BLaER1 treated with 17β-estradiol and CSF1 and Interleukin-3, amounts not matched to agents 10 nM and 100 nM (cell line): Measurements from ENCODE around the gene NEK8.

ENCODE experiments used
- H3K27ac ChIP-seq, 11 experiments: shearing (Covaris generic); formaldehyde crosslinking; 2 replicates each; pipeline ENCODE4 v1.8.1; 2022
- H3K27me3 ChIP-seq, 11 experiments: shearing (Covaris generic); formaldehyde crosslinking; 2 replicates each; pipeline ENCODE4 v1.8.1; 2022
- H3K36me3 ChIP-seq, 11 experiments: shearing (Covaris generic); formaldehyde crosslinking; 2 replicates each; pipeline ENCODE4 v1.8.1; 2022
- H3K4me1 ChIP-seq, 10 experiments: shearing (Covaris generic); formaldehyde crosslinking; 2 replicates each; pipeline ENCODE4 v1.8.1; 2022
- H3K4me2 ChIP-seq, 11 experiments: shearing (Covaris generic); formaldehyde crosslinking; 2 replicates each; pipeline ENCODE4 v1.8.1; 2022
- H3K4me3 ChIP-seq, 10 experiments: shearing (Covaris generic); formaldehyde crosslinking; 2 replicates each; pipeline ENCODE4 v1.8.1; 2022
- H3K9ac ChIP-seq, 11 experiments: shearing (Covaris generic); formaldehyde crosslinking; 2 replicates each; pipeline ENCODE4 v1.8.1; 2022
- H3K9me3 ChIP-seq, 11 experiments: shearing (Covaris generic); formaldehyde crosslinking; replicated peaks in 1 of 11; 2 replicates each; pipeline ENCODE4 v1.8.1; 2022
- H4K20me1 ChIP-seq, 11 experiments: shearing (Covaris generic); formaldehyde crosslinking; 2 replicates each; pipeline ENCODE4 v1.8.1; 2022
- Cebpa-rat ChIP-seq, 11 experiments: shearing (Covaris generic); IDR thresholded peaks; 2 replicates each; pipeline ENCODE4 v1.8.1; 2022

The NEK8 gene

GRCh38 chr17:28705074-28705659, 23.4 kb upstream of the NEK8 start:
- Histone ChIP-seq H3K4me1 (peaks cover 7 to 24% (median 13%) of the 10 kb centered on the region in 10 experiments), H3K9ac (peak overlapping the region in 5 of 11 experiments; percentile 8 to 52 (median 38); a peak in 5 of 22 replicates), H3K4me3 (no peak overlapping the region), H3K27ac (peak overlapping the region in 2 of 11 experiments; percentile 20 to 42; a peak in 3 of 22 replicates), H4K20me1 (peaks cover 0 to 64% (median 16%) of the 10 kb centered on the region in 11 experiments; a peak in 14 of 22 replicates), H3K4me2 (0 out of 22 replicates have a peak overlapping the region, but pooled peaks of 1 of the 11 experiments have one; percentile 12), H3K27me3 (no peaks in the 10 kb centered on the region), H3K36me3 (peaks cover 46 to 63% (median 56%) of the 10 kb centered on the region in 11 experiments), H3K9me3 (no peaks in the 10 kb centered on the region)
- no peak for TF ChIP-seq Cebpa-rat (IDR thresholded peaks at IDR 0.05)

GRCh38 chr17:28705728-28706334, 22.8 kb upstream of the NEK8 start:
- H3K9me3 ChIP-seq = no peaks in the 10 kb centered on the region
- no peak for TF ChIP-seq Cebpa-rat (IDR thresholded peaks at IDR 0.05)
- H3K4me1 ChIP-seq = peaks cover 12 to 28% (median 18%) of the 10 kb centered on the region in 10 experiments
- H3K36me3 ChIP-seq = peaks cover 39 to 56% (median 49%) of the 10 kb centered on the region in 11 experiments
- 0 out of 22 replicates have a peak overlapping the region, but pooled peaks of 1 of the 11 experiments have one; percentile 12 for H3K4me2 ChIP-seq
- no peak overlapping the region for H3K4me3 ChIP-seq
- no peaks in the 10 kb centered on the region for H3K27me3 ChIP-seq
- H3K9ac ChIP-seq = peak overlapping the region in 4 of 11 experiments; percentile 29 to 52 (median 38); a peak in 5 of 22 replicates
- peak overlapping the region in 2 of 11 experiments; percentile 20 to 42; a peak in 3 of 22 replicates for H3K27ac ChIP-seq
- H4K20me1 ChIP-seq = peaks cover 0 to 58% (median 16%) of the 10 kb centered on the region in 11 experiments; a peak in 14 of 22 replicates

GRCh38 chr17:28706471-28707338, 21.9 kb upstream of the NEK8 start:
- H3K4me1 ChIP-seq = peaks cover 15 to 31% (median 21%) of the 10 kb centered on the region in 10 experiments
- H4K20me1 ChIP-seq = peaks cover 0 to 49% (median 16%) of the 10 kb centered on the region in 11 experiments; a peak in 14 of 22 replicates
- no peak overlapping the region for H3K4me3 ChIP-seq
- peaks cover 31 to 48% (median 41%) of the 10 kb centered on the region in 11 experiments for H3K36me3 ChIP-seq
- no peak overlapping the region for H3K27ac ChIP-seq
- H3K9me3 ChIP-seq = no peaks in the 10 kb centered on the region
- no peak overlapping the region for H3K4me2 ChIP-seq
- H3K9ac ChIP-seq = no peak overlapping the region
- TF ChIP-seq Cebpa-rat (IDR thresholded peaks at IDR 0.05) = no peak
- H3K27me3 ChIP-seq = no peaks in the 10 kb centered on the region

GRCh38 chr17:28707339-28707720, 21.3 kb upstream of the NEK8 start:
- no peaks in the 10 kb centered on the region for H3K27me3 ChIP-seq
- H3K4me1 ChIP-seq = peaks cover 21 to 37% (median 27%) of the 10 kb centered on the region in 10 experiments
- H3K36me3 ChIP-seq = peaks cover 24 to 41% (median 34%) of the 10 kb centered on the region in 11 experiments
- peaks cover 0 to 43% (median 13%) of the 10 kb centered on the region in 11 experiments; a peak in 14 of 22 replicates for H4K20me1 ChIP-seq
- no peaks in the 10 kb centered on the region for H3K9me3 ChIP-seq
- H3K4me2 ChIP-seq = no peak overlapping the region
- TF ChIP-seq Cebpa-rat (IDR thresholded peaks at IDR 0.05) = no peak
- no peak overlapping the region for H3K9ac ChIP-seq
- no peak overlapping the region for H3K4me3 ChIP-seq
- no peak overlapping the region for H3K27ac ChIP-seq

- H3K4me2 ChIP-seq = peak overlapping the region; percentile 94 to 99 (median 98)
- TF ChIP-seq Cebpa-rat (IDR thresholded peaks at IDR 0.05) = no peak
- H3K27me3 ChIP-seq = no peaks in the 10 kb centered on the region
- peak overlapping the region; percentile 76 to 98 (median 94) for H3K27ac ChIP-seq
- H3K36me3 ChIP-seq = peaks cover 20 to 39% (median 32%) of the 10 kb centered on the region in 11 experiments
- peaks cover 37 to 57% (median 42%) of the 10 kb centered on the region in 10 experiments for H3K4me1 ChIP-seq
- peak overlapping the region; percentile 86 to 96 (median 91) for H3K9ac ChIP-seq
- H4K20me1 ChIP-seq = peaks cover 0 to 30% (median 16%) of the 10 kb centered on the region in 11 experiments; a peak in 13 of 22 replicates
- peak overlapping the region; percentile 63 to 81 (median 70) for H3K4me3 ChIP-seq
- H3K9me3 ChIP-seq = no peaks in the 10 kb centered on the region
Measured at GRCh38 chr17:28710861-28711722, 17.5 kb upstream of the NEK8 start.

GRCh38 chr17:28711723-28712031, 16.9 kb upstream of the NEK8 start, which contains the start of gene PROCA1:
PROCA1 (minus strand) TSS chr17:28711888; CDS start chr17:28711660, 228 bp downstream.
- H3K27ac ChIP-seq = peak within 1 kb of the TSS; percentile 76 to 98 (median 94)
- no peak for TF ChIP-seq Cebpa-rat (IDR thresholded peaks at IDR 0.05)
- no peaks in the 10 kb centered on the region for H3K27me3 ChIP-seq
- H3K9me3 ChIP-seq = no peaks in the 10 kb centered on the region
- peaks cover 42 to 63% (median 48%) of the 10 kb centered on the region in 10 experiments for H3K4me1 ChIP-seq
- peak within 1 kb of the TSS; percentile 94 to 99 (median 98) for H3K4me2 ChIP-seq
- H3K9ac ChIP-seq = peak within 1 kb of the TSS; percentile 86 to 96 (median 91)
- H3K4me3 ChIP-seq = peak within 1 kb of the TSS; percentile 63 to 81 (median 70)
- H3K36me3 ChIP-seq = peaks cover 20 to 38% (median 33%) of the 10 kb centered on the region in 11 experiments
- peaks cover 0 to 36% (median 16%) of the 10 kb centered on the region in 11 experiments; a peak in 13 of 22 replicates for H4K20me1 ChIP-seq

GRCh38 chr17:28712032-28712704, 16.4 kb upstream of the NEK8 start:
- Histone ChIP-seq H3K4me2 (peak overlapping the region; percentile 94 to 99 (median 98)), H3K4me1 (peaks cover 45 to 63% (median 51%) of the 10 kb centered on the region in 10 experiments), H3K9ac (peak overlapping the region; percentile 86 to 96 (median 91))

More at GRCh38 chr17:28712032-28712704, 16.4 kb upstream of the NEK8 start:
- Histone ChIP-seq H4K20me1 (peaks cover 0 to 40% (median 17%) of the 10 kb centered on the region in 11 experiments; a peak in 13 of 22 replicates), H3K4me3 (peak overlapping the region; percentile 63 to 81 (median 70)), H3K27me3 (no peaks in the 10 kb centered on the region), H3K36me3 (peaks cover 20 to 38% (median 33%) of the 10 kb centered on the region in 11 experiments), H3K9me3 (no peaks in the 10 kb centered on the region), H3K27ac (peak overlapping the region; percentile 45 to 98 (median 94); a peak in 21 of 22 replicates)
- TF ChIP-seq Cebpa-rat (IDR thresholded peaks at IDR 0.05) = no peak
